Activated CD4-positive, alpha-beta T cell treated with anti-CD3 and anti-CD28 coated beads, Interleukin-2, amount 10 ng/mL, durations not matched to agents 24 days and 14 days (primary cell): ENCODE results near the gene PRELID1. TPM values are rescaled to one million over a fixed set of nuclear protein-coding genes. Genes with fewer than 3 reads are reported as not detected.
A peak's percentile ranks its signal among the peaks of the same experiment; 100 is the strongest.
"Not testable (repeated sequence)": the region's sequence is repeated elsewhere in the genome, so short reads cannot be mapped to it uniquely, and the experiment has no call there.

ENCODE experiments used
- DNase-seq: peaks from one replicate; pipeline ENCODE4 v3.0.0; 2022
- H3K27ac Mint-ChIP-seq: one replicate; pipeline ENCODE4 v1.8.0; 2022; ENCODE audit warnings: mild to moderate bottlenecking, mixed read lengths
- H3K27me3 Mint-ChIP-seq: one replicate; pipeline ENCODE4 v1.8.0; 2022; ENCODE audit warnings: mixed read lengths
- H3K36me3 Mint-ChIP-seq: one replicate; pipeline ENCODE4 v1.8.0; 2022; ENCODE audit warnings: low read depth, mild to moderate bottlenecking, mixed read lengths
- H3K4me1 Mint-ChIP-seq: one replicate; pipeline ENCODE4 v1.8.0; 2021; ENCODE audit warnings: mixed read lengths
- H3K4me3 Mint-ChIP-seq: one replicate; pipeline ENCODE4 v1.8.0; 2022; ENCODE audit warnings: mild to moderate bottlenecking, moderate library complexity, mixed read lengths
- H3K9me3 Mint-ChIP-seq: one replicate; pipeline ENCODE4 v1.8.0; 2021; ENCODE audit warnings: mixed read lengths
- intact Hi-C: fragments of 100-400 bp; cut with micrococcal nuclease; formaldehyde crosslinking; loops from one replicate; pipeline ENCODE4 v1.15.1; 2023
- total RNA-seq: library from RNA; stranded (reverse); gene quantifications from 2 replicates; pipeline ENCODE4 v1.2.3, GENCODE V29; 2022

Gene PRELID1
- total RNA-seq, 1 donor from 2014 or later, result 248 TPM

DNA sequence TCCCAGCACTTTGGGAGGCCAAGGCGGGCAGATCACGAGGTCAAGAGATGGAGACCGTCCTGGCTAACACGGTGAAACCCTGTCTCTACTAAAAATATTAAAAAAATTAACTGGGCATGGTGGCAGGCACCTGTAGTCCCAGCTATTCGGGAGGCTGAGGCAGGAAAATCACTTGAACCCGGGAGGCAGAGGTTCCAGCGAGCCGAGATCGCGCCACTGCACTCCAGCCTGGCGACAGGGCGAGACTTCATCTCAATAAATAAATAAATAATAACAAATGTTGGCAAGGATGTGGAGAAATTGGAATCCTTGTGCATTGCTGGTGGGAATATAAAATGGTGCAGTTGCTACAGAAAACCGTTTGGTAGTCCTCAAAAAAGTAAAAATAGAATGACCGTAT, 39.4 kb downstream of the PRELID1 start:
- H3K4me3 Mint-ChIP-seq, H3K27me3 Mint-ChIP-seq, DNase-seq, H3K27ac Mint-ChIP-seq, H3K9me3 Mint-ChIP-seq, intact Hi-C loops: not testable (repeated sequence)
- Mint-ChIP-seq H3K4me1 (peaks cover 23% of the 10 kb centered on the region), H3K36me3 (peaks cover 49% of the 10 kb centered on the region)

DNA sequence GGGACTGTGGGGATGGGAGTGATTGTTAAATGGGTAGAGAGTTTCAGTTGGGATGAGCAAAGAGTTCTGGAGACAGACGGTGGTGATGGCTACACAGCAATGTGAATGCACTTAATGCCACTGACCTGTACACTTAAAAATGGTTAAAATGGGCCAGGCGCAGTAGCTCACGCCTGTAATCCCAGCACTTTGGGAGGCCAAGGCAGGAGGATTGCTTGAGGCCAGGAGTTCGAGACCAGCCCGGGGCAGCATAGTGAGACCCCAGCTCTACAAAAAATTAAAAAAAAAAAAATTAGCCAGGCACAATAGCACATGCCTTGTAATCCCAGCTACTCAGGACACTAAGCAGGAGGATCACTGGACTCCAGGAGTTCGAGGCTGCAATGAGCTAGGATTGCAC, 40.2 kb downstream of the PRELID1 start:
- H3K27me3 Mint-ChIP-seq, result no peaks in the 10 kb centered on the region
- H3K27ac Mint-ChIP-seq, result no peak overlapping the region
- H3K4me3 Mint-ChIP-seq, result no peak overlapping the region
- peaks cover 23% of the 10 kb centered on the region for H3K4me1 Mint-ChIP-seq
- DNase-seq, result no peak
- intact Hi-C loops, result no loop called here
- H3K36me3 Mint-ChIP-seq, result peaks cover 48% of the 10 kb centered on the region
- no peaks in the 10 kb centered on the region for H3K9me3 Mint-ChIP-seq

DNA sequence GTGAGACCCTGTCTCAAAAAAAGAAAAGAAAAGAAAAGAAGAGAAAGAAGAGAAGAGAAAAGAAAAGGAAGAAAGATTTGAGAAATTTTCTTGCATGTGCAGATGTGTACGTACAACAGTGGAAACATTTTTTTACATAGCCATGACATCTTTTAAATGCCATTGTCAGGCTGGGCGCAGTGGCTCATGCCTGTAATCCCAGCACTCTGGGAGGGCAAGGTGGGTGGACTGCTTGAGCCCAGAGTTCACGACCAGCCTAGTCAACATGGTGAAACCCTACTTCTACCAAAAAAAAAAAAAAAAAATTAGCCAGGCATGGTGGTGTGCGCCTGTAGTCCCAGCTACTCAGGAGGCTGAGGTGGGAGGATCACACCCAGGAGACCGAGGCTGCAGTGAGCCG, 41.3 kb downstream of the PRELID1 start:
- Mint-ChIP-seq H3K4me3 (no peak overlapping the region), H3K27ac (no peak overlapping the region), H3K9me3 (no peaks in the 10 kb centered on the region), H3K27me3 (no peaks in the 10 kb centered on the region), H3K36me3 (peaks cover 46% of the 10 kb centered on the region), H3K4me1 (peaks cover 27% of the 10 kb centered on the region)
- intact Hi-C loops, result no loop called here
- no peak for DNase-seq

DNA sequence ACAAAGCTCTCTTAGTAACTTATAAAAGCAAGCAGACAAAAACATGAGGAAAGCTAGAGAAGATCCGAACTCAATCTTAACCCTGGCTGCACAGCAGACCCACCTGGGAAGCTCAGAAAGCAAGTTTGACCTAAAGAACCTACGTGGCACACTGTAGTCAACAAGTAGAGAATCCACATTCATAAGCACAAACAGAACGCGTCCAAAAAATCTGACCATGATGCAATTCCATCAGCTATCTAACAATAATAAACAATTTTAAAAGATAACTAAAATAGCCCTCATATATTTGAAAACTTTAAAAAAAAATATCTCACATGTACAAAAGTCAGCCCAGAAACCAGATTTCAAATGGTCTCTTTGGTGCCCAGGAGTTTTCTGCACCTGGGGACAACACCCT, 43.2 kb downstream of the PRELID1 start:
- Mint-ChIP-seq H3K36me3 (peaks cover 34% of the 10 kb centered on the region), H3K27me3 (no peaks in the 10 kb centered on the region), H3K9me3 (no peaks in the 10 kb centered on the region), H3K27ac (no peak overlapping the region), H3K4me1 (peaks cover 32% of the 10 kb centered on the region), H3K4me3 (no peak overlapping the region)
- DNase-seq, result no peak
- intact Hi-C loops, result no loop called here

DNA sequence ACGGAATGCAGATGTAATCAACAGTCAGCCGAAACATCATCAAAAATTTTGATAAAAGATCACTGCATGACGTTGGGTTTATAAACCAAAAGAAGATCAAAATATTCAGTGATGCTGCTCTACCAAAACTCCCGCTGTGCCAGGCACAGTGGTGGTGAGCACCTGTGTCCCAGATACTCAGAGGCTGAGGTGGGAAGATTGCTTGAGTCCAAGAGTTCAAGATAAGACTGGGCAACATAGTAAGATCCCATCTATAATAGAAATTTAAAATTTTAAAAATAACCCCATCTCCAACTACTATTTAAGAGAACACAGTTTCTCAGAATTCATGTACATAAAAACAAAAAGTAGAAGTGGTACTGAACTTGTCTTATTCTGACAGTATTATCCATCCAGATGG, 44.1 kb downstream of the PRELID1 start:
- no peak for DNase-seq
- no peaks in the 10 kb centered on the region for H3K9me3 Mint-ChIP-seq
- no peak overlapping the region for H3K27ac Mint-ChIP-seq
- no peaks in the 10 kb centered on the region for H3K27me3 Mint-ChIP-seq
- H3K4me1 Mint-ChIP-seq, result peaks cover 36% of the 10 kb centered on the region
- intact Hi-C loops, result no loop called here
- peaks cover 33% of the 10 kb centered on the region for H3K36me3 Mint-ChIP-seq
- no peak overlapping the region for H3K4me3 Mint-ChIP-seq

DNA sequence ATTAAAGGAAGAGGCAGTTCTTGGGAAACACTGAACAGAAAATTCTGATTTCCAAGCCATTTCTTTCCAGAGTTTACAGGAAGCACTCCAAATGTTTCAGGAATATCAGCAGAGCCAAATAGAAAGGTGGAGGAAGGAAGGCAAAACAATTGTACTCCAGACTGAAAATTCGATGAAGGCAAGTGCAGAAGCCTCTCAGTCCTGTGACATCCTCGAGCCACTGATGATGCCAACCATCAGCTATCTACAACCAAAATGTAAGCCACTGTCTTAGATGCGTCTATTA, 45.7 kb downstream of the PRELID1 start:
- intact Hi-C loops, result no loop called here
- H3K4me3 Mint-ChIP-seq, result peak overlapping the region; percentile 90
- no peak overlapping the region for H3K27ac Mint-ChIP-seq
- no peaks in the 10 kb centered on the region for H3K27me3 Mint-ChIP-seq
- H3K4me1 Mint-ChIP-seq, result peaks cover 35% of the 10 kb centered on the region
- H3K9me3 Mint-ChIP-seq, result peaks cover 2% of the 10 kb centered on the region
- DNase-seq, result no peak
- H3K36me3 Mint-ChIP-seq, result peaks cover 27% of the 10 kb centered on the region

DNA sequence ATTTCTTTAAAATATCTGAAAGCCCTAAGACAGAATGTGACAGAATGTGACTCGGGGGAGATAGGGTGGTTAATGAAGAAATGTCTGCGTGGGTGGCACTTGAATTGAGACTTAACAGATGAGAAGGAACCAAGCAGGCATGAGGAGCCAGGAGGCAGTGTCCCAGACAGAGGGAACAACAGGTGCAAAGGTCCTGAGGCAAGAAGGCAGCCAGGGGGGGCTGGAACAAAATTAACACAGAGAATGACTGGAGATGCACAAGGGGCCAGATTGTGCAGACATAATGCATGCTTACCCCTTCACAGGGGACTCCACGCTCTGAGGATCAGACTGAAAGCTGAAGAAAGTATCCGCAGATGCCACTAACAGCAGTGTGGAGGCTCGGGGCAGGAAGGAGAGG, 46.2 kb downstream of the PRELID1 start:
- Mint-ChIP-seq H3K4me3 (peak overlapping the region; percentile 90), H3K27me3 (no peaks in the 10 kb centered on the region), H3K36me3 (peaks cover 25% of the 10 kb centered on the region), H3K27ac (peak overlapping the region; percentile 45), H3K4me1 (peaks cover 40% of the 10 kb centered on the region), H3K9me3 (peaks cover 6% of the 10 kb centered on the region)
- no peak for DNase-seq
- intact Hi-C loops, result loop anchor here (10.0 kb wide), 1 partner anchor 815 kb away; the partner anchor contains the start of gene RNF44

DNA sequence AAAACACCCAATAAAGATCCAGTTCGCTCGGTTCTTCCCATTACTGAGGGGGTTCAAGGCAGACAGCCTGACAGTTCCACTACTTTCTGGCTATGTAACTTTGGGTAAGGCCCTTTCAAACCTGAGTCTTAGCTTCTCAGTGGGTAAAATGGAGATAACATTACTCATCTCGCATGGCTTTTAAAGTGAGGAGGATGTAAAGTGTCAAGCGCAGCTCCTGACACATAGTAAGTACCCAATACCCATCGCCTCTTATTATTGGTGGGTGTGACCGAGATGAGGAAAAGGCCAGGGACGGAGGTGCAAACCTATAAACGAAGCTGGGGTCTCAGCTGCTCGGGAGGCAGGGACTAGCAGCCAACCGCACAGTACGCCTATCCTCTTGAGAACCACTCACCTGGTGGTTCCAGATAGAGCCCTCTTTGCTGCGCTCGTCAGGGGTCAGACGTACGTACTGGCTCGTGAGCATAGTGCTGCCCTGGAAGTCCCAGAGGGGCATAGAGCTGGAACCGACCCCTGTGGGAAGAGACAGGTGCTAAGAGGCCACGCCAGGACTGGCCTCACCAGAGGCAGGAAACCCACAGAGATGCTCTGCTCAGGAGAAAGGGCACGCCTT, 47.3 kb downstream of the PRELID1 start:
- Mint-ChIP-seq H3K27ac (peak overlapping the region; percentile 100), H3K27me3 (no peaks in the 10 kb centered on the region), H3K36me3 (peaks cover 23% of the 10 kb centered on the region), H3K4me1 (peaks cover 46% of the 10 kb centered on the region), H3K9me3 (peaks cover 6% of the 10 kb centered on the region), H3K4me3 (peak overlapping the region; percentile 90)
- no peak for DNase-seq
- intact Hi-C loops, result loop anchor here (1.0 to 10.0 kb wide), 3 partner anchors 12 to 816 kb away; partner anchors contain the start of gene RNF44

DNA sequence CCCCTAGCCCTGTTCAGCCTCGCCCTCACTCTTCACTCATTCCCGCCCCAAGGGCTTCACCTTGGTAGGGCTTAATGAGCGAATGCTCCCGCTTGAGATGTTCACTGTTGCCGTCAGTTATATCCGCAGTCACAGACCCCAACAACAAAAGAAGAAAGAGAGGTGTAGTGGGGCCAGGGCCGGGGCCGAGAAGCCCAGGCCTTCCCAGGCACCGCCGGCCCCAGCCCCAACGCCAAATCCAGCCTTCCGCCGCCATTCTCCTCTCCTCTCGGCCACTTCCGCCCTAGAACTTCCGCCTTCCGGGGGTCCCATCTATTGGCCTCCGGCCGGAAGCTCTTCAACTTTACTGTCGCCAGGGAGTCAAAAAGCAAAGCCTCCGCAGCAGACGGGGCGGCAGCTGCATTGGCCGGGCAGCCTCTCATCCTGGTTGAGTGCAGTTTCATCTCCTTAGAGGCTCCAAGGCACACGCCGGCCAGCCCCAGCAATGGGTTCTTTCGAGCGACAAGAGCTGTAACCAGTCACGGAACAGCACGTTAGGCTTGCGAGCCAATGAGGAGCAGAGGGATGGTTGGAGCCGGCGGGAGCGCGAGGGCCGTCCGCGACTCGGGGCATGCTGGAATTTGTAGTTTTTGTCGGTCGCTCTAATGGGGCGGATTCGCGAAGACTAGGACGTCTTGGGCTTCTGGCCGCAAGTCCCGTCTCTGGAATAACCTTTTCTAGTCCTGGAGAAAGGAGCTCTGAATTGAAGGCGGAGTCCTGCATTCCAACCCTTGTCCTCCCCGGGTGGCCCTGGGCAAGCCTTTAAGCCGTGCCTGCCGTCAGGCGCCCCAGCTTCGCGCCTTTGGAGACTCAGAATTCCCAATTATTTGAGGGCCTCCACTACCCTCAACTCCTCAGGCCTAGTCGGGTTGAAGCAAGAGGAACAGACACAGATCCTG, 48.1 kb downstream of the PRELID1 start, which contains the start of gene LMAN2:
Gene LMAN2, minus strand, starts transcription at position 277 of the 938 bp plus-strand sequence. Its CDS starts 21 bp downstream, at position 256.
- Mint-ChIP-seq H3K4me3 (peak within 1 kb of the TSS; percentile 90), H3K27ac (peak within 1 kb of the TSS; percentile 100), H3K27me3 (no peaks in the 10 kb centered on the region), H3K9me3 (peaks cover 6% of the 10 kb centered on the region), H3K36me3 (peaks cover 18% of the 10 kb centered on the region), H3K4me1 (peaks cover 48% of the 10 kb centered on the region)
- peak; percentile 97 for DNase-seq
- intact Hi-C loops, result loop anchor here (1.0 to 10.0 kb wide), 4 partner anchors 12 to 817 kb away; partner anchors contain the start of gene RNF44

DNA sequence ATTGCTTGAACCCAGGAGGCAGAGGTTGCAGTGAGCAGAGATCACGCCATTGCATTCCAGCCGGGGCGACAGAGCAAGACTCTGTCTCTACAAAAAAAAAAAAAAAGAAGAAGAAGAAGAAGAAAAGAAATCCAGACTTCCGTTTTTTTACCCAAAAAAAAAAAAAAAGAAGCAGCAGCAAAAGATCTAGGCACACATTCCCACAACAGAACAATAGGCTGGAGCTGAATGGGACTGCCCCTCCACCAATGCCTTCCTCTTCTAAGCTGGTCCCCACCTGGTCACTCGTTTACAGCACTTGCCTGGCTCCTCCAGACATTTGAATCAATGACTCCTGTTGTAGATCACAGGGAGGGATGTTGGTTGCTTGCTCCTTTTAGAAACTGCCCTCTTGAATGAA, 49.5 kb downstream of the PRELID1 start:
- Mint-ChIP-seq H3K4me1 (peaks cover 51% of the 10 kb centered on the region), H3K36me3 (peaks cover 15% of the 10 kb centered on the region), H3K27me3 (no peaks in the 10 kb centered on the region), H3K9me3 (peaks cover 6% of the 10 kb centered on the region), H3K27ac (no peak overlapping the region), H3K4me3 (no peak overlapping the region)
- intact Hi-C loops, result loop anchor here (10.0 kb wide), 1 partner anchor 818 kb away; the partner anchor contains the start of gene RNF44
- no peak for DNase-seq

DNA sequence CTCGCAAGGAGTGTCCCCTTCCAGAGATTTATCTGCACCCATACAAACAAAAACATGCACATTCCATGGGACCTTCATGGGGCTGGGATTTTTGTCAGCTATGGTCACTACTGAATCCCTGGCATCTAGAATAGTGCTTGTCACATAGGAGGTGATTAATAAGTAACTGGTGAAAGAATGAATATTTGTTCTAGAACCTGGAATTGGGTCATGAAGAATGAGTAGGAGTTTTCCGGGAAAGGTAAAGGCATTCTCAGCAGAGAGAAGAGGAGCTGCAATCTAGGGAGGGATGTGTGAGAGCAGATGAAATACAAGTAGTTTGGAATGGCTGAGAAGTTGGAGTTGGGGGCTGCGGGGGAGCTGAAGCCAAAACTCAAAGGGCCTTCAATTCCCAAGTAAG, 50.7 kb downstream of the PRELID1 start:
- peaks cover 59% of the 10 kb centered on the region for H3K4me1 Mint-ChIP-seq

DNA sequence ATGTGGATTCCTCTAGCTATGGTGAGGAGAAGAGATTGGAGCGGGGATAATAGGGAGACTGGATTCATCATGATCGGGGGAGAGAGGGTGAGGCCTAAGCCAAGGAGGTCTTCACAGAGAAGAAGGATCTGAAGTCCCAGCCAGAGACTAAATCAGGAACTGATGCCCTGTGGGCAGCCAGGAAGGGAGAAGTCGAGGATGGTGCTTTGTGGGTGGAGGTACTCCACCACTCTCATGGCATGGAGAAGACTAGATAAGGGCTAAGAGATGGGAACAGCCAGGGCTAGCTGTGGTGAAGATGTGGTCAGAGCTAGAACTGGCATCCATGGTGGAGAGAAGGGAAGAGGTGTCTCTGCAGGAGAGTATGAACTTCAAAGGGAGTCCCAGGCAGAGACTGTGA, 51.1 kb downstream of the PRELID1 start:
- peaks cover 58% of the 10 kb centered on the region for H3K4me1 Mint-ChIP-seq
- intact Hi-C loops, result loop anchor here (10.0 kb wide), 1 partner anchor 820 kb away; the partner anchor contains the start of gene RNF44
- H3K27ac Mint-ChIP-seq, result no peak overlapping the region
- no peak overlapping the region for H3K4me3 Mint-ChIP-seq
- peaks cover 8% of the 10 kb centered on the region for H3K36me3 Mint-ChIP-seq
- no peak for DNase-seq
- H3K27me3 Mint-ChIP-seq, result no peaks in the 10 kb centered on the region
- H3K9me3 Mint-ChIP-seq, result peaks cover 6% of the 10 kb centered on the region

More for the DNA sequence above, 50.7 kb downstream of the PRELID1 start:
- Mint-ChIP-seq H3K4me3 (no peak overlapping the region), H3K36me3 (peaks cover 13% of the 10 kb centered on the region), H3K27me3 (no peaks in the 10 kb centered on the region), H3K9me3 (peaks cover 6% of the 10 kb centered on the region), H3K27ac (no peak overlapping the region)
- intact Hi-C loops, result loop anchor here (10.0 kb wide), 1 partner anchor 819 kb away; the partner anchor contains the start of gene RNF44
- no peak for DNase-seq

DNA sequence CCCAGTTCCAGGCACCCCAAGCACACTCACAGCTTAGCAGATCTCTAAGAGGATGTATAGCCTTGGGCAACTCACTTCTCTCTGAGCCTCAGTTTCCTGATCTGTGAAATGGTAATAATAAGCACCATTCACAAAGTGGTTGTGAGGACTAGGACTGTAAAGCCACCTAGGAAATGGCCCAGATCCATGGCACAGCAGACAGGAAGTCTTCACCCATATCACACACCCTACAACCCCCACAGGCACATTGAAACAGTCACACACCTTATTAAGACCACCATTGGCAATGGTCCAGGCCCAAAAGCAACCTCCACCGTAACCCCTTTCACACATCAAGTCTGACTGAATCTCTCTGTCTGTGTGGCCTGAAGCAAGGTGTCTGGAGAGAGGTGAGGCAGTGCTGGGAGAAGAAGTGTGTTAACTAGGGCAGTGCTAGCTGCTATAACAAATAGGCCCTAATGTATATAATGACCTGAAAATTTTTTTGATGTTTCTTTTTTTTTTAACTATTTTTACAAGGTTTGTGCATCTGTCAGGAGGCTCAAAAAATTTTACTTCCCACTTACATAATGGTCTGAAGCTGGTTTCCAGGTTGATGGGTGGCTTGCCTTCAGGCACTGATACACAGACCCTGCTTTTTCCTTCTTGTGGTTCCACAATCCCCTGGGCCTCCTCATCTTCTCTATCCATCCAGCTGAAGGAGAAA, 51.7 kb downstream of the PRELID1 start:
- no peak for DNase-seq
- H3K27ac Mint-ChIP-seq, result no peak overlapping the region
- H3K4me1 Mint-ChIP-seq, result peaks cover 58% of the 10 kb centered on the region
- no peaks in the 10 kb centered on the region for H3K27me3 Mint-ChIP-seq
- peaks cover 6% of the 10 kb centered on the region for H3K9me3 Mint-ChIP-seq
- intact Hi-C loops, result loop anchor here (10.0 kb wide), 1 partner anchor 821 kb away; the partner anchor contains the start of gene RNF44
- H3K4me3 Mint-ChIP-seq, result no peak overlapping the region
- peaks cover 8% of the 10 kb centered on the region for H3K36me3 Mint-ChIP-seq
